ENCODE results near the gene PSMD1. TPM values are rescaled to one million over a fixed set of nuclear protein-coding genes. Genes with fewer than 3 reads are reported as not detected.
A peak's percentile ranks its signal among the peaks of the same experiment; 100 is the strongest.

The PSMD1 gene
- total RNA-seq, 3 donors from 2014 or later (not counting 1 experiment from before 2014, with no cell fraction given), result 44.1 to 54.9 (median 49.7) TPM

DNA sequence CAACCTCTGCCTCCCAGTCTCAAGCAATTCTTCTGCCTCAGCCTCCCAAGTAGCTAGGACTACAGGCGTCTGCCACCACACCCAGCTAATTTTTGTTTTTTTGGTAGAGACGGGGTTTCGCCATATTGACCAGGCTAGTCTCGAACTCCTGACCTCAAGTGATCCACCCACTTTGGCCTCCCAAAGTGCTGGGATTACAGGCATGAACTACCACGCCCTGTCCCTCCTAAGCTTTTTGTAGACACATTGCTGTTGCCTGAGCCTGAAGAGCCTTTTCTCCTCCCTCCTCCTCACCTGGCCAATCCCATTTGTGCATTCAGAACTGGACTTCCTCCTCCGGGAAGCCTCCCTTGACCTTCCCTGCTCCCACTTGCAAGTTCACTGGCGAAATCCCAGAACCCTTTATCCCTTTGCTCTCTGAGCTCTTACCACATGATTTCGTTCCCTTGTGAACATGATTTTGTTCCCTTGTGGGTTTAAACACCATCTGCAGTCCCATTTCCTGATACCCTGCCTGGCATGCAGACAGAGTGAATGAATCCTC, 16.8 kb upstream of the PSMD1 start:
- H3K4me1 Mint-ChIP-seq, result no peaks in the 10 kb centered on the region
- Histone ChIP-seq H3K27ac (ENCODE audit: low read length) (no peak overlapping the region), H3K4me3 (ENCODE audit: low read length) (no peak overlapping the region), H3K27me3 (ENCODE audit: control insufficient read depth, insufficient read depth, low read length) (peaks cover 29% of the 10 kb centered on the region), H3K9me3 (ENCODE audit: control insufficient read depth, insufficient read depth, low read length) (no peaks in the 10 kb centered on the region), H3K36me3 (ENCODE audit: control insufficient read depth, insufficient read depth, low read length) (no peaks in the 10 kb centered on the region), H3K4me1 (ENCODE audit: control insufficient read depth, insufficient read depth, low read length) (peaks cover 7% of the 10 kb centered on the region)
- TF ChIP-seq, protein P1, sequence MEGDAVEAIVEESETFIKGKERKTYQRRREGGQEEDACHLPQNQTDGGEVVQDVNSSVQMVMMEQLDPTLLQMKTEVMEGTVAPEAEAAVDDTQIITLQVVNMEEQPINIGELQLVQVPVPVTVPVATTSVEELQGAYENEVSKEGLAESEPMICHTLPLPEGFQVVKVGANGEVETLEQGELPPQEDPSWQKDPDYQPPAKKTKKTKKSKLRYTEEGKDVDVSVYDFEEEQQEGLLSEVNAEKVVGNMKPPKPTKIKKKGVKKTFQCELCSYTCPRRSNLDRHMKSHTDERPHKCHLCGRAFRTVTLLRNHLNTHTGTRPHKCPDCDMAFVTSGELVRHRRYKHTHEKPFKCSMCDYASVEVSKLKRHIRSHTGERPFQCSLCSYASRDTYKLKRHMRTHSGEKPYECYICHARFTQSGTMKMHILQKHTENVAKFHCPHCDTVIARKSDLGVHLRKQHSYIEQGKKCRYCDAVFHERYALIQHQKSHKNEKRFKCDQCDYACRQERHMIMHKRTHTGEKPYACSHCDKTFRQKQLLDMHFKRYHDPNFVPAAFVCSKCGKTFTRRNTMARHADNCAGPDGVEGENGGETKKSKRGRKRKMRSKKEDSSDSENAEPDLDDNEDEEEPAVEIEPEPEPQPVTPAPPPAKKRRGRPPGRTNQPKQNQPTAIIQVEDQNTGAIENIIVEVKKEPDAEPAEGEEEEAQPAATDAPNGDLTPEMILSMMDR (IDR thresholded peaks at IDR 0.05), result no peak
- H3K27me3 Mint-ChIP-seq (ENCODE audit: low read depth in 2 of 2), result peaks cover 60 to 72% of the 10 kb centered on the region in 2 donors
- no peak overlapping the region for H3K27ac Mint-ChIP-seq
- no peaks in the 10 kb centered on the region for H3K36me3 Mint-ChIP-seq
- peak overlapping the region; percentile 3 for H3K4me3 Mint-ChIP-seq
- no peak for ATAC-seq
- no peak for DNase-seq
- no peaks in the 10 kb centered on the region for H3K9me3 Mint-ChIP-seq
- intact Hi-C loops (cut with micrococcal nuclease), result no loop called here
- 71% methylated on average over 8 of the region's 8 CpGs for WGBS (ENCODE audit: insufficient coverage)

DNA sequence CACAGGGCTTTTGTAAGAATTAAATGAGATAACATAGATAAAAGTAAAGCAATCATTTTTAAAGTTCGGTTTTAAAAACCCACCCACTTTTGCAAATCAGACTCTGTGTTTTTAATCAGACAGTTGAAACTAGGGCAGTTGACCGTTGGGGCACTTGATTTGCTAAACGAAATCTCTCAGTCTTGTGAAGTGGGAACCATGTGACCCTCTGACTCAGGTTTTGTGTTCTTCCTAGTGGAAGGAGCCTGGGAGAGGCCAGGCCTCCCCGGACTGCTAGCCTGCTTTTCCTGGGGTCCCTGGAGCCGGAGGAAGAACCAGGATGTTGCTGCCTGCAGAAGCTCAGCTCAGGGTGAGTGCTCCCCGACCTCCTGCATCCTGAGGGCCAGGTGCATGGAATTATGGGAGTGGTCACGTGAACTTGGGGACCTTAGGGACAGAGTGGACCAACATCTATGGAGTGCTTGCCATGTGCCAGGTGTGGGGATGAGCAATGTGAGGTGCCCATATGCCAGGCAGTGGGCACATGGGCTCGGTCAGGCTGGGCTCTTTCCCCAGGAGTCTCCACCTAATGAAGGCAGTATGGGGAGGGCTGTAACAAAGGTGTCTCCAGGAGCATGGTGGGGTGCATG, 15.5 kb upstream of the PSMD1 start:
- no peak overlapping the region for H3K27ac Mint-ChIP-seq
- no peaks in the 10 kb centered on the region for H3K9me3 Mint-ChIP-seq
- H3K4me1 Mint-ChIP-seq, result no peaks in the 10 kb centered on the region
- Histone ChIP-seq H3K27me3 (ENCODE audit: control insufficient read depth, insufficient read depth, low read length) (peaks cover 21% of the 10 kb centered on the region), H3K4me1 (ENCODE audit: control insufficient read depth, insufficient read depth, low read length) (peaks cover 7% of the 10 kb centered on the region), H3K27ac (ENCODE audit: low read length) (no peak overlapping the region), H3K9me3 (ENCODE audit: control insufficient read depth, insufficient read depth, low read length) (no peaks in the 10 kb centered on the region), H3K4me3 (ENCODE audit: low read length) (no peak overlapping the region), H3K36me3 (ENCODE audit: control insufficient read depth, insufficient read depth, low read length) (no peaks in the 10 kb centered on the region)
- 73% methylated on average over 7 of the region's 8 CpGs for WGBS (ENCODE audit: insufficient coverage)
- peaks cover 58 to 63% of the 10 kb centered on the region in 2 donors for H3K27me3 Mint-ChIP-seq (ENCODE audit: low read depth in 2 of 2)
- no peak overlapping the region for H3K4me3 Mint-ChIP-seq
- ATAC-seq, result no peak
- no peaks in the 10 kb centered on the region for H3K36me3 Mint-ChIP-seq
- DNase-seq, result no peak
- intact Hi-C loops (cut with micrococcal nuclease), result no loop called here
- TF ChIP-seq, protein P1 (IDR thresholded peaks at IDR 0.05), result no peak

DNA sequence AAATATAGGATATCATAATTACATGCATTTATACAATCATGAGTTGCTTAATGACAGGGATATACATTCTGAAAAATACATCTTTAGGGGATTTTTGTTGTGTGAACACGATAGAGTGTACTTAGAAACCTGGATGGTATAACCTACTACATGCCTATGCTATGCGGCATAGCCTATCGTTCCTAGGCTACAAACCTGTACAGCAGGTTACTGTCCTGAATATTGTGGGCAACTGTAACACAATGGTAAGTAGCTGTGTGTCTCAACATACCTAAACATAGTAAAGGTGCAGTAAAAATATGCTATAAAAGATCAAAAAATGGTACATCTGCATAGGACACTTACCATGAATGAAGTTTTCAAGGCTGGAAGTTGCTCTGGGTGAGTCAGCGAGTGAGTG, 12.9 kb upstream of the PSMD1 start:
- H3K27me3 ChIP-seq (ENCODE audit: control insufficient read depth, insufficient read depth, low read length), result peaks cover 19% of the 10 kb centered on the region
- H3K9me3 Mint-ChIP-seq, result no peaks in the 10 kb centered on the region
- no peaks in the 10 kb centered on the region for H3K4me1 ChIP-seq (ENCODE audit: control insufficient read depth, insufficient read depth, low read length)
- no peak overlapping the region for H3K4me3 Mint-ChIP-seq
- 96% methylated on average over 4 of the region's 4 CpGs for WGBS (ENCODE audit: insufficient coverage)
- DNase-seq (no peak), ATAC-seq (no peak)
- no peaks in the 10 kb centered on the region for H3K9me3 ChIP-seq (ENCODE audit: control insufficient read depth, insufficient read depth, low read length)
- H3K36me3 Mint-ChIP-seq, result no peaks in the 10 kb centered on the region
- H3K4me1 Mint-ChIP-seq, result no peaks in the 10 kb centered on the region
- H3K27me3 Mint-ChIP-seq (ENCODE audit: low read depth in 2 of 2), result peaks cover 49 to 52% of the 10 kb centered on the region in 2 donors
- TF ChIP-seq, protein P1 (IDR thresholded peaks at IDR 0.05), result no peak
- no peaks in the 10 kb centered on the region for H3K36me3 ChIP-seq (ENCODE audit: control insufficient read depth, insufficient read depth, low read length)
- H3K27ac Mint-ChIP-seq, result no peak overlapping the region
- no peak overlapping the region for H3K27ac ChIP-seq (ENCODE audit: low read length)
- intact Hi-C loops (cut with micrococcal nuclease), result no loop called here
- H3K4me3 ChIP-seq (ENCODE audit: low read length), result no peak overlapping the region

DNA sequence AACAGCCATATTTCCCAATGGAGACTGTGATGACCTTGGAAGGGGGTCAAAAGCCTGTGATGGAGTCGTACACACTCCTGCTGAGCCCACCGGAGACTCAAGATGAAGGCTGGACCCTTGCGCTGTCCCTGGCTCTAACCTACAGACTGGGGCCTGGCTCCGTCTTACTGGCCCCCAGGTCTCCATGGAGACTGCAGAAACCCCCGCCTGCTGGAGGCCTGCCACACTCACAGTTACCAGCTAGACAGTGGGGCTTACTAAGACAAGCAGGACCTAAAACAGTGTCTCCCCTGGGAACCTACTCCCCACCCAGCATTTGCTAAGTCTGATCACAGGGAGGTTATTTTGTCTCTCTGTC, 9.8 kb upstream of the PSMD1 start:
- H3K4me3 Mint-ChIP-seq, result no peak overlapping the region
- peaks cover 22% of the 10 kb centered on the region for H3K4me1 ChIP-seq (ENCODE audit: control insufficient read depth, insufficient read depth, low read length)
- ATAC-seq (no peak), DNase-seq (no peak)
- H3K36me3 Mint-ChIP-seq, result no peaks in the 10 kb centered on the region
- no peak overlapping the region for H3K27ac ChIP-seq (ENCODE audit: low read length)
- H3K4me1 Mint-ChIP-seq, result peaks cover 14 to 23% of the 10 kb centered on the region in 2 donors
- peaks cover 25 to 28% of the 10 kb centered on the region in 2 donors for H3K27me3 Mint-ChIP-seq (ENCODE audit: low read depth in 2 of 2)
- no peaks in the 10 kb centered on the region for H3K36me3 ChIP-seq (ENCODE audit: control insufficient read depth, insufficient read depth, low read length)
- no peak overlapping the region for H3K27ac Mint-ChIP-seq
- H3K9me3 Mint-ChIP-seq, result no peaks in the 10 kb centered on the region
- H3K9me3 ChIP-seq (ENCODE audit: control insufficient read depth, insufficient read depth, low read length), result no peaks in the 10 kb centered on the region
- H3K27me3 ChIP-seq (ENCODE audit: control insufficient read depth, insufficient read depth, low read length), result peaks cover 12% of the 10 kb centered on the region
- 88% methylated on average over 5 of the region's 5 CpGs for WGBS (ENCODE audit: insufficient coverage)
- no peak overlapping the region for H3K4me3 ChIP-seq (ENCODE audit: low read length)
- TF ChIP-seq, protein P1 (IDR thresholded peaks at IDR 0.05), result no peak
- intact Hi-C loops (cut with micrococcal nuclease), result no loop called here

Measured in natural killer cell (primary cell).